DOHH2 (cell line): ENCODE data around the gene CTCF.

Experiments
- H3F3A ChIP-seq: fragments of 200-600 bp; sonication (generic), shearing (Covaris generic); 2 replicates; pipeline ENCODE4 v1.6.0; 2016; ENCODE audit warnings: antibody characterized with exemption, mild to moderate bottlenecking; ENCODE audit not compliant: control insufficient read depth, insufficient read depth
- H3K27ac ChIP-seq: fragments of 200-600 bp; sonication (generic); 2 replicates; pipeline ENCODE4 v1.5.1; 2014; ENCODE audit warnings: low read depth, mild to moderate bottlenecking, low read length, moderate library complexity
- H3K27me3 ChIP-seq: fragments of 200-600 bp; sonication (generic); 2 replicates; pipeline ENCODE4 v1.6.1; 2014; ENCODE audit warnings: mild to moderate bottlenecking, low read length, mixed read lengths; ENCODE audit not compliant: control insufficient read depth
- H3K36me3 ChIP-seq: fragments of 200-600 bp; sonication (generic); 2 replicates; pipeline ENCODE4 v1.6.1; 2014; ENCODE audit warnings: mild to moderate bottlenecking, low read length, moderate library complexity, mixed read lengths; ENCODE audit not compliant: control insufficient read depth
- H3K4me1 ChIP-seq: fragments of 200-600 bp; sonication (generic); 2 replicates; pipeline ENCODE4 v1.6.1; 2014; ENCODE audit warnings: mild to moderate bottlenecking, low read length, mixed read lengths; ENCODE audit not compliant: control insufficient read depth
- H3K4me2 ChIP-seq: fragments of 200-600 bp; sonication (generic); 2 replicates; pipeline ENCODE4 v1.6.0; 2014; ENCODE audit warnings: mild to moderate bottlenecking, low read length, moderate library complexity
- H3K4me3 ChIP-seq: fragments of 200-600 bp; sonication (generic); 2 replicates; pipeline ENCODE4 v1.5.1; 2014; ENCODE audit warnings: mild to moderate bottlenecking, low read length, mixed read lengths
- H3K79me2 ChIP-seq: fragments of 200-600 bp; sonication (generic); 2 replicates; pipeline ENCODE4 v1.6.1; 2014; ENCODE audit warnings: mild to moderate bottlenecking, low read length, mixed read lengths; ENCODE audit not compliant: control insufficient read depth
- H3K9me2 ChIP-seq: fragments of 200-600 bp; sonication (generic); replicated peaks from 2 replicates; pipeline ENCODE4 v1.6.1; 2014; ENCODE audit warnings: mild to moderate bottlenecking, low read length, mixed read lengths; ENCODE audit not compliant: control insufficient read depth
- H3K9me3 ChIP-seq: fragments of 200-600 bp; sonication (generic); 2 replicates; pipeline ENCODE4 v1.6.1; 2014; ENCODE audit warnings: antibody characterized with exemption, low read length, mixed read lengths; ENCODE audit not compliant: control insufficient read depth, insufficient read depth
- H4K20me1 ChIP-seq: fragments of 200-600 bp; sonication (generic); 2 replicates; pipeline ENCODE4 v1.6.0; 2014; ENCODE audit warnings: low read depth, mild to moderate bottlenecking, antibody characterized with exemption, low read length, moderate library complexity; ENCODE audit not compliant: control insufficient read depth, insufficient read depth
- EZH2phosphoT487 ChIP-seq: fragments of 200-600 bp; sonication (generic); IDR thresholded peaks from 2 replicates; pipeline ENCODE4 v1.6.1; 2017; ENCODE audit warnings: borderline replicate concordance, mild to moderate bottlenecking, antibody characterized with exemption, low read length, moderate library complexity, mixed read lengths
- TF ChIP-seq, protein P1 (sequence below): fragments of 200-600 bp; sonication (generic); IDR thresholded peaks from one replicate; pipeline ENCODE4 v1.5.1; 2014; ENCODE audit warnings: antibody characterized with exemption, mild to moderate bottlenecking, low read depth, low read length; ENCODE audit not compliant: poor library complexity, severe bottlenecking

The CTCF gene

DNA sequence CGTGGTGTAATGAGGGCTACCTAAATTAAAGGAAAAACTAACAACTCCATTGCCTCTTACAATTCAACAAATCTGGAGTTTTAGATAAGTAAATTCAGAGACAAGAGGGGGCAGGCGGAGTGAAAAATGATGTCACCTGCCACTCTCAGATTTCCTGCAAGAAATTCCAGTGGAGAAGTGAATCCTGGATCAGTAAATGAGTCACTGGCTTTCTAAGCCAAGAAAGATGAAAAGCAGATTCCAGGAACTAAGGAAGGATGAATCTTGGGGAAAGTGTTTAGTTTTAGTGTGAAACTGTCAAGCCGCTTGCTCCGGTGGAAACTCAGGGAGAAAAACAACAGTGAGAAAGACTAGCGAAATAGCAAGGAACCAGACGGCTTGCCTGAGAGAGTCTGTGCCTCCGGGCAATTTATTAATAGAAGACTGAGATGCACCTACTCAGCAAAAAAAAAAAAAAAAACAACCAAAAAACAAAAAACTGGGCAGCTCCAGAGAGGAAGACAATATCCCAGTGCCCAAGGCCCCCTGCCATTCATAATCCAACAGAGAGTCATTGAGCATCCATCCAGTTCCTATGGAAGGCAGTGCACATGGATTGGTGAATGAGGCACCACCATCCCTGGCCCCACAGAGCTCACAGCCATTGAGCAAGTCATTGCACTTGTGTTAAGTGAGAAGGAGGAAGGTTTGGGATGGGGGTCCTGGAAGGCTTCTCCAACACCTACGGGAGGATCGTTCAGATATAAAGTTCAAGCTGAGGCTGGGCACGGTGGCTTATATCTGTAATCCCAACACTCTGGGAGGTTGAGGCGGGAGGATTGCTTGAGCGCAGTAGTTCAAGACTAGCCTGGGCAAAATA lies 45.8 kb upstream of the CTCF start:
- H3K4me3 ChIP-seq, result peak overlapping the region; percentile 60
- H3K4me1 ChIP-seq, result peaks cover 77% of the 10 kb centered on the region
- no peaks in the 10 kb centered on the region for H4K20me1 ChIP-seq
- no peaks in the 10 kb centered on the region for H3K36me3 ChIP-seq
- TF ChIP-seq, protein P1, sequence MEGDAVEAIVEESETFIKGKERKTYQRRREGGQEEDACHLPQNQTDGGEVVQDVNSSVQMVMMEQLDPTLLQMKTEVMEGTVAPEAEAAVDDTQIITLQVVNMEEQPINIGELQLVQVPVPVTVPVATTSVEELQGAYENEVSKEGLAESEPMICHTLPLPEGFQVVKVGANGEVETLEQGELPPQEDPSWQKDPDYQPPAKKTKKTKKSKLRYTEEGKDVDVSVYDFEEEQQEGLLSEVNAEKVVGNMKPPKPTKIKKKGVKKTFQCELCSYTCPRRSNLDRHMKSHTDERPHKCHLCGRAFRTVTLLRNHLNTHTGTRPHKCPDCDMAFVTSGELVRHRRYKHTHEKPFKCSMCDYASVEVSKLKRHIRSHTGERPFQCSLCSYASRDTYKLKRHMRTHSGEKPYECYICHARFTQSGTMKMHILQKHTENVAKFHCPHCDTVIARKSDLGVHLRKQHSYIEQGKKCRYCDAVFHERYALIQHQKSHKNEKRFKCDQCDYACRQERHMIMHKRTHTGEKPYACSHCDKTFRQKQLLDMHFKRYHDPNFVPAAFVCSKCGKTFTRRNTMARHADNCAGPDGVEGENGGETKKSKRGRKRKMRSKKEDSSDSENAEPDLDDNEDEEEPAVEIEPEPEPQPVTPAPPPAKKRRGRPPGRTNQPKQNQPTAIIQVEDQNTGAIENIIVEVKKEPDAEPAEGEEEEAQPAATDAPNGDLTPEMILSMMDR, result no peak
- TF ChIP-seq EZH2phosphoT487, result no peak
- H3K27me3 ChIP-seq, result no peaks in the 10 kb centered on the region
- no peaks in the 10 kb centered on the region for H3K9me3 ChIP-seq
- peak overlapping the region; percentile 99 for H3K4me2 ChIP-seq
- H3K9me2 ChIP-seq, result no peaks in the 10 kb centered on the region
- peaks cover 33% of the 10 kb centered on the region for H3F3A ChIP-seq
- peak overlapping the region; percentile 98 for H3K27ac ChIP-seq
- peaks cover 3% of the 10 kb centered on the region; the same call in 1 of the 2 replicates for H3K79me2 ChIP-seq

DNA sequence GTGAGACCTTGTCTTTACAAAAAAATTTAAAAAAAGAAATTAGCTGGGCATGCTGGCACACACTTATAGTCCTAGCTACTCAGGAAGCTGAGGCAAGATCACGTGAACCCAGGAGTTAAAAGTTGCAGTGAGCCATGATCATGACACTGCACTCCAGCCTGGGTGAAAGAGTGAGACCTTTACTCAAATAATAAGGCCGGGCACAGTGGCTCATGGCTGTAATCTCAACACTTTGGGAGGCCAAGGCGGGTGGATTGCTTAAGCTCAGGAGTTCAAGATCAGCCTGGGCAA lies 45.2 kb upstream of the CTCF start:
- Histone ChIP-seq H3K27me3 (no peaks in the 10 kb centered on the region), H3K79me2 (peaks cover 3% of the 10 kb centered on the region; the same call in 1 of the 2 replicates), H3F3A (peaks cover 33% of the 10 kb centered on the region), H3K9me2 (no peaks in the 10 kb centered on the region), H3K27ac (peak overlapping the region; percentile 98), H3K4me1 (peaks cover 81% of the 10 kb centered on the region), H3K4me3 (peak overlapping the region; percentile 60), H4K20me1 (no peaks in the 10 kb centered on the region), H3K36me3 (no peaks in the 10 kb centered on the region), H3K9me3 (no peaks in the 10 kb centered on the region), H3K4me2 (peak overlapping the region; percentile 99)
- TF ChIP-seq, protein P1, result no peak
- TF ChIP-seq EZH2phosphoT487, result no peak

DNA sequence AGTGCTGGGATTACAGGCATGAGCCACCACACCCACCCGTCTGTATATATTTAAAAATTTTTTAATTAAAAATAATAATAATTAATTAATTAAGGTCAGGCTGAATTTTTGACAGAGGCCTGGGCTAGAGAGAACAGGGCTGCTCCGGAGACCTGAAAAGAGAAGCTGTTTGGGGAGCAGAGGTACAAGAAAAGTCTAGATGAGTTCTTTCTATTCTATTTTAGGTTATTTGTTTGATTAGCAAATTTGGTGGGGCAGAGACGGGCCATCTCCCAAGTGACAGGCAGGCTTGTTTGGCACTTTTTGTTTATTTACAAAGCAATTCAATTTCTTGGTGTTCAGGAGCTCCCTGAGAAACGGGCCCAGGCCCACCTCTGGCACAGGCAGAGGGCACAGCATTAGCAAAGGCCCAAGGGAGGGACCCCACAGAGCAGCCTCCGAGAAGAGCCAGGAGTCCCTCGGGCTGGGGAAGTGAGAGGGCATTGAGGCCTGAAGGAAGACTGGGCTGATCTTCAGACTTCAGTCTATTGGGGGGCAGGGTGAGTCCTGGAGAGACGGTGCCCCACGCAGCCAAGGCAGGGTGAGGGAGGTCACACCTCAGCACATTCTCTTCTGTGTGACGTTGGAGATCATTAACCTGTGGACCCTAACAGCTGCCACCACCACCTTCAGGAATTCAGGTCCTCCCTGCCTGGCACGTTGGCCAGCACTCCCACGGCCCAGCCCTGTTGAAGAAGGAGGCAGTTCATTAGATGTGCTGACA lies 44.5 kb upstream of the CTCF start:
- no peak for TF ChIP-seq EZH2phosphoT487
- TF ChIP-seq, protein P1, result no peak
- H3K9me2 ChIP-seq, result no peaks in the 10 kb centered on the region
- peak overlapping the region; percentile 99 for H3K4me2 ChIP-seq
- H3K27me3 ChIP-seq, result no peaks in the 10 kb centered on the region
- H3K36me3 ChIP-seq, result no peaks in the 10 kb centered on the region
- H3K4me3 ChIP-seq, result peak overlapping the region; percentile 75
- peaks cover 81% of the 10 kb centered on the region for H3K4me1 ChIP-seq
- H3K79me2 ChIP-seq, result peaks cover 3% of the 10 kb centered on the region; the same call in 1 of the 2 replicates
- H3K27ac ChIP-seq, result peak overlapping the region; percentile 98
- peaks cover 33% of the 10 kb centered on the region for H3F3A ChIP-seq
- no peaks in the 10 kb centered on the region for H4K20me1 ChIP-seq
- H3K9me3 ChIP-seq, result no peaks in the 10 kb centered on the region
